KG1 (cell line): ENCODE data around the gene ATP2C2.
"Not testable (repeated sequence)": the region's sequence is repeated elsewhere in the genome, so short reads cannot be mapped to it uniquely, and the experiment has no call there.

ENCODE experiments used
- DNase-seq: peaks from one replicate; lab custom pipeline; 2025; lab: John Stamatoyannopoulos, UW

ATP2C2 gene

GRCh38 chr16:84398701-84399100 lies 30.4 kb downstream of the ATP2C2 start:
- no peak for DNase-seq

GRCh38 chr16:84399912-84400311 lies 31.6 kb downstream of the ATP2C2 start:
- not testable (repeated sequence) for DNase-seq

GRCh38 chr16:84403435-84403834 lies 35.1 kb downstream of the ATP2C2 start:
- DNase-seq: not testable (repeated sequence)

GRCh38 chr16:84404324-84404723 lies 36.0 kb downstream of the ATP2C2 start:
- DNase-seq: no peak

GRCh38 chr16:84404936-84405639 lies 36.8 kb downstream of the ATP2C2 start:
- DNase-seq: no peak

- no peak for DNase-seq
Measured at GRCh38 chr16:84406006-84406963, 37.9 kb downstream of the ATP2C2 start.

- no peak for DNase-seq
Measured at GRCh38 chr16:84407588-84408313, 39.4 kb downstream of the ATP2C2 start.

GRCh38 chr16:84408314-84408690 lies 40.0 kb downstream of the ATP2C2 start:
- no peak for DNase-seq

GRCh38 chr16:84408856-84409255 lies 40.5 kb downstream of the ATP2C2 start:
- DNase-seq: no peak

- DNase-seq: no peak
Measured at GRCh38 chr16:84410361-84411138, 42.2 kb downstream of the ATP2C2 start.

- DNase-seq: no peak
Measured at GRCh38 chr16:84411768-84412167, 43.4 kb downstream of the ATP2C2 start.

- no peak for DNase-seq
Measured at GRCh38 chr16:84412262-84412661, 43.9 kb downstream of the ATP2C2 start.

- DNase-seq: no peak
Measured at GRCh38 chr16:84413244-84414004, 45.1 kb downstream of the ATP2C2 start.

- no peak for DNase-seq
Measured at GRCh38 chr16:84414789-84415326, 46.5 kb downstream of the ATP2C2 start.

- DNase-seq: no peak
Measured at GRCh38 chr16:84416407-84417321, 48.3 kb downstream of the ATP2C2 start.

- DNase-seq: no peak
Measured at GRCh38 chr16:84418056-84418849, 49.9 kb downstream of the ATP2C2 start.

- no peak for DNase-seq
Measured at GRCh38 chr16:84419730-84420129, 51.4 kb downstream of the ATP2C2 start.

GRCh38 chr16:84420556-84420955 lies 52.2 kb downstream of the ATP2C2 start:
- not testable (repeated sequence) for DNase-seq
